ENCODE measurements around the gene SUSD3. TPM values are rescaled to one million over a fixed set of nuclear protein-coding genes. Genes with fewer than 3 reads are reported as not detected.

Gene SUSD3
- total RNA-seq, 1 experiment from 2014 or later: 0.27 TPM

- no peak for DNase-seq (ENCODE audit: extremely low read depth, low read depth)
Measured at GRCh38 chr9:93028448-93029006, 30.0 kb upstream of the SUSD3 start.

GRCh38 chr9:93030642-93031628 lies 27.6 kb upstream of the SUSD3 start:
- DNase-seq (ENCODE audit: extremely low read depth, low read depth): no peak

GRCh38 chr9:93031629-93032430 lies 26.7 kb upstream of the SUSD3 start:
- no peak for DNase-seq (ENCODE audit: extremely low read depth, low read depth)

GRCh38 chr9:93032545-93032944 lies 26.0 kb upstream of the SUSD3 start:
- DNase-seq (ENCODE audit: extremely low read depth, low read depth): no peak

- no peak for DNase-seq (ENCODE audit: extremely low read depth, low read depth)
Measured at GRCh38 chr9:93033531-93033930, 25.0 kb upstream of the SUSD3 start.

- no peak for DNase-seq (ENCODE audit: extremely low read depth, low read depth)
Measured at GRCh38 chr9:93035106-93035660, 23.3 kb upstream of the SUSD3 start.

GRCh38 chr9:93035821-93036351 lies 22.6 kb upstream of the SUSD3 start:
- no peak for DNase-seq (ENCODE audit: extremely low read depth, low read depth)

GRCh38 chr9:93036887-93037475 lies 21.5 kb upstream of the SUSD3 start:
- DNase-seq (ENCODE audit: extremely low read depth, low read depth): no peak

- DNase-seq (ENCODE audit: extremely low read depth, low read depth): no peak
Measured at GRCh38 chr9:93037476-93037971, 21.0 kb upstream of the SUSD3 start.

- no peak for DNase-seq (ENCODE audit: extremely low read depth, low read depth)
Measured at GRCh38 chr9:93038918-93039317, 19.6 kb upstream of the SUSD3 start.

GRCh38 chr9:93039456-93039855 lies 19.0 kb upstream of the SUSD3 start:
- DNase-seq (ENCODE audit: extremely low read depth, low read depth): no peak

- no peak for DNase-seq (ENCODE audit: extremely low read depth, low read depth)
Measured at GRCh38 chr9:93039976-93040375, 18.5 kb upstream of the SUSD3 start.

- no peak for DNase-seq (ENCODE audit: extremely low read depth, low read depth)
Measured at GRCh38 chr9:93040409-93040808, 18.1 kb upstream of the SUSD3 start.

GRCh38 chr9:93041108-93041802 lies 17.2 kb upstream of the SUSD3 start:
- no peak for DNase-seq (ENCODE audit: extremely low read depth, low read depth)

- no peak for DNase-seq (ENCODE audit: extremely low read depth, low read depth)
Measured at GRCh38 chr9:93043122-93043521, 15.4 kb upstream of the SUSD3 start.

GRCh38 chr9:93045521-93045920 lies 13.0 kb upstream of the SUSD3 start:
- no peak for DNase-seq (ENCODE audit: extremely low read depth, low read depth)

GRCh38 chr9:93048566-93049448 lies 9.7 kb upstream of the SUSD3 start:
- DNase-seq (ENCODE audit: extremely low read depth, low read depth): no peak

GRCh38 chr9:93049491-93049890 lies 9.0 kb upstream of the SUSD3 start:
- DNase-seq (ENCODE audit: extremely low read depth, low read depth): no peak

GRCh38 chr9:93050231-93050630 lies 8.3 kb upstream of the SUSD3 start:
- no peak for DNase-seq (ENCODE audit: extremely low read depth, low read depth)
